GM12878 (cell line): ENCODE measurements around the gene COL20A1. TPM values are rescaled to one million over a fixed set of nuclear protein-coding genes. Genes with fewer than 3 reads are reported as not detected.

Experiments used
- ATAC-seq: fragments of 200-7000 bp; cut with Tn5 transposase; 3 replicates; pipeline ENCODE4 v1.9.1; 2020; ENCODE audit warnings: mild to moderate bottlenecking, moderate library complexity
- BruUV-seq: library from RNA; stranded (reverse); fragments of 400-500 nt; replicated peaks from 2 replicates; lab custom pipeline; 2021; lab: Mats Ljungman, UMichigan
- CTCF ChIA-PET: fragments of 300-600 bp; sonication (Branson Sonifier 250); formaldehyde crosslinking; extraction: SDS; loops from one replicate; lab custom pipeline; 2021; ENCODE audit warnings: inconsistent platforms; lab: Yijun Ruan, JAX
- POLR2A ChIA-PET: fragments of 350-600 bp; formaldehyde crosslinking; extraction: SDS; loops from one replicate; lab custom pipeline; 2021; ENCODE audit warnings: inconsistent platforms; lab: Charles Lee
- RAD21 ChIA-PET: fragments of 300-600 bp; sonication (Branson Sonifier 250); formaldehyde crosslinking; loops from one replicate; lab custom pipeline; 2023; ENCODE audit warnings: antibody characterized with exemption; ENCODE audit not compliant: unreplicated experiment; lab: Charles Lee
- SMC1A ChIA-PET: fragments of 300-600 bp; sonication (Branson Sonifier 250); formaldehyde crosslinking; loops from one replicate; lab custom pipeline; 2023; ENCODE audit not compliant: unreplicated experiment, uncharacterized antibody; lab: Charles Lee
- DNase-seq: peaks from one replicate; pipeline ENCODE4 v3.0.0-alpha.2; 2011; ENCODE audit warnings: low read depth, low spot score
- FAIRE-seq: peaks from 3 replicates; lab custom pipeline; 2011; peaks lifted over from hg19 to GRCh38; lab: Jason Lieb, UNC
- H2AFZ ChIP-seq: 2 replicates; pipeline ENCODE4 v1.6.0; 2011; ENCODE audit warnings: low read depth, low read length, control low read depth; ENCODE audit not compliant: control insufficient read depth
- H3K27ac ChIP-seq: 2 replicates; pipeline ENCODE4 v1.5.1; 2011; ENCODE audit warnings: control low read depth; ENCODE audit not compliant: control insufficient read depth, insufficient read depth
- H3K27me3 ChIP-seq, 2 experiments: replicated peaks in 1 of 2; 2 replicates each; pipeline versions ENCODE4 v1.6.0 to v1.6.1; 2011; ENCODE audit warnings: low read length in 1 of 2; ENCODE audit not compliant: control insufficient read depth in 2 of 2, insufficient read depth in 2 of 2
- H3K36me3 ChIP-seq, 2 experiments: 2 replicates each; pipeline ENCODE4 v1.5.1; 2011; ENCODE audit warnings: low read length in 1 of 2; ENCODE audit not compliant: control insufficient read depth in 2 of 2, insufficient read depth in 2 of 2
- H3K4me1 ChIP-seq: 2 replicates; pipeline ENCODE4 v1.6.1; 2011; ENCODE audit warnings: mild to moderate bottlenecking, low read length, moderate library complexity, mixed read lengths; ENCODE audit not compliant: control insufficient read depth, insufficient read depth
- H3K4me2 ChIP-seq: 2 replicates; pipeline ENCODE4 v1.6.0; 2011; ENCODE audit warnings: control low read depth; ENCODE audit not compliant: control insufficient read depth, insufficient read depth
- H3K4me3 ChIP-seq: fragments of 200-600 bp; sonication (generic); 2 replicates; pipeline ENCODE4 v1.5.1; 2016
- H3K79me2 ChIP-seq: 2 replicates; pipeline ENCODE4 v1.6.0; 2011; ENCODE audit warnings: low read length; ENCODE audit not compliant: control insufficient read depth, insufficient read depth
- H3K9ac ChIP-seq: 2 replicates; pipeline ENCODE4 v1.8.0; 2011; ENCODE audit warnings: low read length, control low read depth, mixed read lengths; ENCODE audit not compliant: control insufficient read depth, insufficient read depth
- H3K9me3 ChIP-seq: replicated peaks from 3 replicates; pipeline ENCODE4 v1.5.1; 2011; ENCODE audit warnings: mild to moderate bottlenecking, low read length; ENCODE audit not compliant: control insufficient read depth, insufficient read depth
- H4K20me1 ChIP-seq: 2 replicates; pipeline ENCODE4 v1.6.0; 2011; ENCODE audit not compliant: control insufficient read depth, insufficient read depth
- ASH2L ChIP-seq: fragments of 300-600, 200-600 bp; sonication (generic); IDR thresholded peaks from 2 replicates; pipeline ENCODE4 v1.6.1; 2017; ENCODE audit warnings: low read depth, mild to moderate bottlenecking, borderline replicate concordance
- CBX3 ChIP-seq: fragments of 200-600 bp; sonication (generic); IDR thresholded peaks from 2 replicates; pipeline ENCODE4 v1.6.1; 2016; ENCODE audit warnings: low read depth, borderline replicate concordance
- E2F8 ChIP-seq: fragments of 450-650 bp; IDR thresholded peaks from 2 replicates; pipeline ENCODE4 v1.6.1; 2018; ENCODE audit warnings: mild to moderate bottlenecking, low read depth, moderate library complexity; ENCODE audit not compliant: partially characterized antibody
- HCFC1 ChIP-seq: fragments of 150-350 bp; IDR thresholded peaks from 2 replicates; pipeline ENCODE4 v1.6.1; 2014; ENCODE audit warnings: low read length
- JUND ChIP-seq: IDR thresholded peaks from 2 replicates; pipeline ENCODE4 v1.6.1; 2012; ENCODE audit warnings: low read depth, mild to moderate bottlenecking, low read length, improper control_type of control experiment, moderate library complexity
- KAT2A ChIP-seq: conservative IDR thresholded peaks from 2 replicates; pipeline ENCODE4 v1.6.1; 2011; ENCODE audit warnings: low read depth, low read length; ENCODE audit not compliant: control insufficient read depth
- MTA2 ChIP-seq: fragments of 450-650 bp; IDR thresholded peaks from 2 replicates; pipeline ENCODE4 v1.6.1; 2016; ENCODE audit warnings: low read depth, mild to moderate bottlenecking, moderate library complexity
- NBN ChIP-seq: fragments of 450-650 bp; IDR thresholded peaks from 2 replicates; pipeline ENCODE4 v1.6.1; 2016
- NFYA ChIP-seq: IDR thresholded peaks from 2 replicates; pipeline ENCODE4 v1.6.1; 2011; ENCODE audit warnings: low read depth, mild to moderate bottlenecking, low read length, improper control_type of control experiment, borderline replicate concordance
- RAD51 ChIP-seq: fragments of 450-650 bp; IDR thresholded peaks from 2 replicates; pipeline ENCODE4 v1.6.1; 2016; ENCODE audit warnings: moderate library complexity, mild to moderate bottlenecking, inconsistent platforms
- RFX5 ChIP-seq: IDR thresholded peaks from 2 replicates; pipeline ENCODE4 v1.6.1; 2011; ENCODE audit warnings: low read depth, low read length, improper control_type of control experiment
- SIN3A ChIP-seq: IDR thresholded peaks from 2 replicates; pipeline ENCODE4 v1.6.1; 2012; ENCODE audit warnings: low read depth, low read length, improper control_type of control experiment
- TBL1XR1 ChIP-seq: IDR thresholded peaks from 2 replicates; pipeline ENCODE4 v1.6.1; 2012; ENCODE audit warnings: low read depth, low read length, improper control_type of control experiment
- TCF3 ChIP-seq: IDR thresholded peaks from 2 replicates; pipeline ENCODE4 v1.6.1; 2012; ENCODE audit warnings: low read depth, mild to moderate bottlenecking, low read length, borderline replicate concordance; ENCODE audit not compliant: insufficient read depth
- YY1 ChIP-seq: IDR thresholded peaks from 2 replicates; pipeline ENCODE4 v1.6.1; 2011; ENCODE audit warnings: low read depth, mild to moderate bottlenecking, low read length
- ZBTB33 ChIP-seq: fragments of 450-650 bp; IDR thresholded peaks from 2 replicates; pipeline ENCODE4 v1.6.1; 2017; ENCODE audit warnings: mild to moderate bottlenecking
- ZNF217 ChIP-seq: fragments of 450-650 bp; IDR thresholded peaks from 2 replicates; pipeline ENCODE4 v1.6.1; 2017; ENCODE audit warnings: antibody characterized with exemption, mild to moderate bottlenecking
- ZSCAN29 ChIP-seq: fragments of 450-650 bp; IDR thresholded peaks from 2 replicates; pipeline ENCODE4 v1.6.1; 2017; ENCODE audit warnings: mild to moderate bottlenecking, moderate library complexity
- WGBS: methylation state at CpG from one replicate; pipeline ENCODE4 v1.1.6; 2016; ENCODE audit warnings: low lambda C conversion rate; ENCODE audit not compliant: insufficient replicate concordance, insufficient coverage; ENCODE audit errors: missing lambda C conversion rate; 5-methylcytosine and 5-hydroxymethylcytosine counted together
- in situ Hi-C: fragments of 300-500 bp; cut with MboI; formaldehyde crosslinking; loops from 9 replicates; pipeline ENCODE4 v1.14.3; 2018; ENCODE audit warnings: mixed read lengths
- intact Hi-C: fragments of 100-400 bp; cut with micrococcal nuclease; formaldehyde crosslinking; loops from one replicate; pipeline ENCODE4 v1.14.2; 2022; ENCODE audit not compliant: unreplicated experiment
- polyA plus RNA-seq, 11 experiments: library from polyadenylated mRNA; depleted of rRNA in 4 of 11; unstranded in 6 of 11; stranded (reverse) in 5 of 11; fragments of >200 nt; fragmentation: Nextera tagmentation in 4 of 11; fragmentation: Illumina TruSeq in 1 of 11; extraction: Ambion mirVana in 4 of 11; extraction: Trizol in 1 of 11; gene quantifications; 1 replicate in 1 of 11; 2 replicates in 10 of 11; pipeline versions ENCODE4 v1.2.1 to v1.2.3, GENCODE V29; 2011 to 2016; ENCODE audit warnings: inconsistent platforms in 2 of 11, missing spikeins in 2 of 11, low read depth in 1 of 11
- total RNA-seq, 4 experiments: library from RNA; depleted of rRNA in 3 of 4; stranded (reverse); fragments of >200 nt in 3 of 4; fragmentation: Illumina TruSeq in 1 of 4; extraction: Trizol in 1 of 4; gene quantifications; 2 replicates each; pipeline versions ENCODE4 v1.2.1 to v1.2.3, GENCODE V29; 2013 to 2021

Gene COL20A1
- total and polyA plus RNA-seq, 10 of the 15 experiments (the other 5 are each of a cell fraction or from before 2014, with no cell fraction given), result not detected

- Histone ChIP-seq H3K9ac (no peak overlapping the region), H3K27me3 (peaks cover 0 to 6% of the 10 kb centered on the region in 2 experiments; a peak in 2 of 4 replicates), H3K4me2 (no peak overlapping the region), H3K4me1 (no peaks in the 10 kb centered on the region), H2AFZ (no peak overlapping the region), H3K79me2 (no peaks in the 10 kb centered on the region), H3K4me3 (no peak overlapping the region), H3K36me3 (no peaks in the 10 kb centered on the region), H4K20me1 (no peaks in the 10 kb centered on the region), H3K27ac (no peak overlapping the region), H3K9me3 (no peaks in the 10 kb centered on the region)
- ChIA-PET POLR2A (no interaction called here), SMC1A (no interaction called here), RAD21 (no interaction called here), CTCF (no interaction called here)
- intact Hi-C loops, result no loop called here
- TF ChIP-seq YY1 (no peak), HCFC1 (no peak), TBL1XR1 (no peak), ZSCAN29 (no peak), NBN (no peak), ZNF217 (no peak), KAT2A (no peak), RAD51 (no peak), CBX3 (no peak), SIN3A (no peak), NFYA (no peak), MTA2 (no peak), ZBTB33 (no peak), ASH2L (no peak), TCF3 (no peak), E2F8 (no peak), RFX5 (no peak), JUND (no peak)
- no peak for FAIRE-seq
- DNase-seq, result no peak
- WGBS, result 8% methylated on average over 18 of the region's 30 CpGs
- no peak for ATAC-seq
- BruUV-seq, result no TSS peak
- in situ Hi-C loops, result no loop called here
Observed at GRCh38 chr20:63261795-63262528, 31.0 kb upstream of the COL20A1 start.
